Lung microvascular endothelial cell (primary cell): ENCODE data around the gene SLC22A23. TPM values are rescaled to one million over a fixed set of nuclear protein-coding genes. Genes with fewer than 3 reads are reported as not detected.

Source experiments
- DNase-seq, 2 donors: peaks; one replicate each; pipeline versions ENCODE4 v3.0.0 to v3.0.0-alpha.2; 2010; ENCODE audit warnings: low read depth in 2 of 2
- total RNA-seq: library from RNA; depleted of rRNA; stranded (reverse); fragments of >200 nt; gene quantifications from 2 replicates; pipeline ENCODE4 v1.2.1, GENCODE V29; 2014

Gene SLC22A23
- total RNA-seq, 1 donor from 2014 or later = 59.3 TPM

DNA sequence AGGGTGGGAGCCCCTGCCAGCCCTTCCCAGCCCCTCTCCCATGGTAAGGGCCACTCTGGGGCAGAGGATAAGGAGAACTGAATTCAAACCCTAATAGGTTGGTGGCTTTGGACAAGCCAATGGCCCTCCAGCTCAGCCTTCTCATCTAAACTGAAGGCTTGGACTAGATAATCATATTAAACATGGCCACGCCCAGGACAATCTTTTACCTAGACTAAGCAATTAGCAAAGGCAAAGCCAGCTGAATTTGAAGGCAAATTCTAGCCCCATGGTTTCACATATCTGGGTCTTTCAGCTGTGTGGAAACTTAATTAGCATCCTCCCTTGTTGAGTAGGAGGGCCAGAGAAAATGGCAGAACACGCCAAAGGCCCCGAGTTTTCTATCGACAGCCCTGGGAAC lies 10.7 kb downstream of the SLC22A23 start:
- DNase-seq = no peak

DNA sequence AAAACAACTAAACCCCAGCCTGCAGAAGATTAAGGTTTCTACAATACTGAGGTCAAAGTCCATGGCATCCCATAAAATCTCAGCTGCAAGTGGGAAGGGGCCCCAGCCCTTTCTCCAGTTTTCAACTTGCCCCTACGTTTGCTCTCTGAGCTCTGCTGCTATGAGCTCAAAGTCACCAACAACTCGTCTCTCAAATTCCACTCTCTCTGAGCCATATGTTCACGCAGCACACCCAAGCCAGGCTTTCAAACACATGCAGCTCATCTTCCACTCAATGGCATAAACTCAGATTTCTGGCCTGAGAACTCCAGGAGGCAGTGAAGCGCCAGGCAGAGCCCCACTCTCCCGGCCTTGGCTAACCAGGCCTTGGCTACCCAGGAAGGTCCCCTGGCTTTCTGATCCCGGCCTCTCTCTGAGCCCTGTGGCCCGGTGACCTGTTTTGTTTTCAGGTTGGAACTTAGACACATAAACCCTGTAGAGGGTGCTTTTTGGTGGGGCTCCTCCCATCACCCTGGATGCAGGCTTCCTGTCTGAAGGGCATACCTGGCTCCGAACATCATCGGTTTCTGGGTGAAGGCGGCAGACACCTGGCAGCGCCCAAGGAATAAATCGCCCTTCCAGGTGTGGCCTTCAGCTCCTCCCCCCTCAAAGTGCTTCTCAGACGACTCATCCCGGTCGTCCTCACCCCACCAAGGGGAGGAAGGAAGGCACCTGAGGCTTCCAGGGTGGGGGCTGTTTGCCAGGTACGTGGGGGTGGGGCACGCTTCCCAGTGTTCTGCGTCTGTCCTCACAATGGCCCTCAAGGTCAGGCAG lies 12.4 kb downstream of the SLC22A23 start:
- no peak for DNase-seq

DNA sequence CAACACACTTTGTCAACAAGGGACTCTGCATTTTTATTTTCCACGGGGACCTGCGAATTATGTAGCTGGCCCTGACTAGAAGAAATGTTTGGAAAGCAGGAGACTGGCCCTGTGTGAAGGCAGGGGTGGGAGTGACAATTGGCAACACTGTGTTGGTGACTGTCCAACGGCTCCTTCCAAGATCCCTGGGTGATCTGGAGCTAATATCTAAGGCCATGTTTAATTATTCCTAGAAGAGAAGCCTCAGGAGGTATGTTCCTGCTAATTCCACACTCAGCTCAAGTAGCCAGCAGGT lies 13.7 kb downstream of the SLC22A23 start:
- DNase-seq = no peak

DNA sequence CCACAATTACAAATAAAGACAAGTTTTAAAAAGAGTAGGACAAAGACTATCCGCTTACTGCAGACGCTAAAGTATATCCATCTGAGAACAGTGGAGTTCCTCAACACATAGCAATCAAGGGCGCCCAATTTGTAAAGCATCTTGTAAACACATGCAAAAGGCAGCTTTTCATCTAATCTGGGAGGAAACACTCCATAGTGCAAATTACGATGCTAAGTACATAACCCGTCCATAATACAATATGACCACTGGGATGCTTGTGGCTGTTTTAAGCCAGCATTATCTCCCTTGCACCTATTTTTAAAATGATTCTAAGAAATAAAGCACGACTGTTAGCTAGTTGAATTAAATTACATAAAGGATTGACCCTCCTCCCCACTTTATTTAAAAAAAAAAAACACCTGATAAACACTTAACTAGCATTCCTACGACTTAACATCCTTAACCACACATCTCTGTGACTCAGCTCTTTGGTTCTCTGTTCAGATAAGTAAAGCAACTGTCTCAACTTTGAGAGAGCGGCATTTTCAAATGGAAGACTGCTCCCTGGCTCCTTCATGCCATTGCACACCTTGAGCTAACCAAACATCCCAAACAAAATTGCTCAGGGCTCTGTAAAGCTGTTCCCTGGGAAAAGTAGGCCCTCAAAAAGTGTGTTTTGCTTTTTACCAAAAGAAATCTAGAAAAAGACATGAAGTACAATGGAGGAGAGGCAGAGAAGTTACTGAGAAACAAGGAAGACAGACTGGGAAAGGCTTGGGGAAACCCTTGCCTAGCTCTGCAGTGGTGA lies 14.2 kb downstream of the SLC22A23 start:
- no peak for DNase-seq

DNA sequence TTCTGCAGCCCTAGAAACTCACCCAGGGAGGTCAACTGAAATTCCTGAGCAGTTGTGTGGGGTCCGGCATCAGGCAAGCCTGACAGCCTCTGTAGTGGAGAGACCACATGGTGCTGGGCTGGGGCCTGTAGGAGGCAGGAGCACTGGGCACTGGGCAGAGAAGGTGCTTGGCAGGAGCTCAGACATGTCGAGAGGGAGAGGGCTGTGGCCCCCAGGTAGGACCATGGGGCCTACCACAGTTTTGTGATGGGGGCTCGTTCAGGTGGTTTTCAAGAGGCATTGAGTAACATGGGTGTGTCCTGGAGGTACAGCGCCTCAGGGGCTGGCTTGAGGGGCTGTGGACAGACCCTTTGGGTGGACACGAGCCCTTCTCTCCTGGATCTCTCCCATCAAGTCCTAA lies 15.9 kb downstream of the SLC22A23 start:
- no peak for DNase-seq

DNA sequence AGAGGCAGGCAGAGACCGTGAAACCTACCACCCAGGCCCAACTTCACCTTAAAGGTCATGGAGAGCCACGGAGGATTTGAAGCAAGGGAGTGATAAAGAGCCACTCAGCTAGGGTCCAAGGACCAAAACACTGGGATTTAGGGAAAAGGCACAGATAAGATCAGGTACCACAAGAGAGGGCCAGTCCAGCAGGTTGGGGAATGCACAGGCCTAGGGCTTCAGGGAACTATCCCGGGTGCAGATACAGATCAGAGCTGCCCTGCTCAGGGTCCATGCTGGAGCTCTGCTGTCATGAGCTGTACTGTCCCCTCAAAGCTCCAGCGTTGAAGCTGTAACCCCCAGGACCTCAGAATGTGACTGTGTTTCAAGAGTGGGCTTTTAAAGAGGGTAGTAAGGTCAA lies 16.9 kb downstream of the SLC22A23 start:
- no peak for DNase-seq

DNA sequence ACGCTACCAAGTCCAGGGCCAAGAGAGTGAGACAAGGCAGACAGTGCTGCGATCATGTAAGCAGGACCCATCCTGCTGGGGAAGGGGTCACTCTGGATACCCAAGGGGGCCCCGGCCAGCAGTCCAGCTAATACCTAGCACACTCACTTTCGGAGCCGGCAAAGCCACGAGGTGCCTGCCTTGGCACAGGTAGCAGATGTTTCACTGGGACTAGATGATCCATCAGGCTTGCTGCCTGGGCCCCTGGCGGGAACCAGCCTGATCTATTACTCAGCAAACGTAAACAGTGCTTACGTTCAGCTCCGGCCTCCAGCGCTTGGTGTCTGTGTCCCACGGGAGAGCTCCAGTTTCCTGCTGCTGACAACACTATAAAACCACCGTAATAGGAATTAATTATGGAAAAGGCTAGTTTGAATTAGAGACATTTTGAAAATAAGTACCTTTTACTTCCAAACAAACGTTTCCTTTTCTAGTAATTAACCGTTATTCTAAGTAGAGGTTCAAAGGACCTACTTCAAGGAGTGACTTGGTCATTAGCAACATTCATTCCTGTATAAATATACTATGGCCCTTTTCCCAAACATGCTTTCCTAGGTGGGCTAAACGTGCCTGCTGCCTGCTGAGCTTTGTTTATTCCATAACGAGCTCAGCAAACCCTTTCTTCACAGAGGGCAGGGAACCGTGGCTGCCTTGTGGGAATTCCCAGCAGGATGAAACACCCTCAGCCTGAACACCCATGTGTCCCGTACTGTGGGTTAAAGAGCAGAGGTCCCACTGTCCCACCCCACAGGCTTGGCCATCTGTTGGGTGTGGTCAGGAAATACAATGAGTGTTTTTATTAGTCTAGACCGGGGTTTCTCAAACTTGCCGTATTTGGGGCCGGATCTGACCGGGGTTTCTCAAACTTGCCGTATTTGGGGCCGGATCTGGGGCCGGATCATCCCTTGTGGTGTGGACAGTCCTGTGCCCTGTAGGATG lies 18.4 kb downstream of the SLC22A23 start:
- peak; percentile 84 to 90 for DNase-seq

DNA sequence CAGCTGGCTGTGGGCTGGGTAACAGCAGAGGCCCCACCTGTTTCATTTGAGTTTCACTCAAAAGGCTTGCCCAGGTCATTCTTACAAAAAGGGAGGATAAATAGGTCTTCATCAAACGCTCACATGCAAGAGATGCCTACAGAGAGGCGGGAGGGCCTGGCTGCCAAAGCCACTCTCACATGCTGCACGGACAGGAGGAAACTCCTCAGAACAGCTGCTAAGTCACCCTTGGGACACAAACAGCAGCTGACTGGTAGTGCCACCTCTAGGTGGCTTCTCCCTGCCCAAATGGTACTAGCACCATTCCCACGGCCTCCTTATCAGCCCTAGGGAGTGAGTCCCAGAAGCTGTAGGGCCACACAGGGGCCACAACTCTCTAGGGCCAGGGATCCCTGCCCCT lies 23.8 kb downstream of the SLC22A23 start:
- DNase-seq = no peak

DNA sequence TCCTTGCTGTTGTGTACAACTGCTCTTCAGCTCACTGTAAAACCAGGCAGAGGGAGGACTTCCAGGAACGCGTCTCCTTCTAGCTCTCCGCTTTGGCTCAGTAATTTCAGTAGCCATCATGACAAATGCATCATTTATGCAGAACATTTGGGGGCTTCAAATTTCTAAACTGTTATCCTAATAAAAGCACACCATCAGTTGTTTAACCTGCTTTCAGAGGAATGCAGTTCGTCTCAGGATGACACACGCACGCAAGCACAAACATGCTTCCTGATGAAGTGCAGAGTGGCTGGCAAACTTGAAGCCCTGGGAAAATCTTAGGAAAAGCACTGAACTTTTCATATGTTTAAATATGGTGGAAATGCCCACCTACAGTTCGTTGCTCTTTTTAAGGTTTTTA lies 24.4 kb downstream of the SLC22A23 start:
- no peak for DNase-seq

DNA sequence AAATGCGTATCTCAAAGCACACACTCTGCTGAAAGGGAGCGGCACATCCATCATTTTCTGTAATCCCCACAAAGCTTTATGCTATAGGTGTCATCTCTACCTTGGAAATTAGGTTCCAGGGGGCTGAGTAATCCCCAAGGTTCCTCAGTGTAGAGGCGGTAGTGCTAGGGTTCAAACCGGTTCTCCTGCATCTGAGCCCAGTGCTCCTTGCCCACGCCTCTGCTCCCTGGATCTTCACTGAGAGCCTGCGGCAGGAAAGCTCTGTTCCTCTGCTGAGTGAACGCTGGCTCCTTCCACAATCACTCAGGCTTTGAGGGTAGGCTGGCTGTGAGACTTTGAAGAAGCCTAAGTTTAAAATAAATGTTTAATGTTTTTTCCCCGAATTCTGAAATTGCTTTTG lies 24.9 kb downstream of the SLC22A23 start:
- DNase-seq = no peak

DNA sequence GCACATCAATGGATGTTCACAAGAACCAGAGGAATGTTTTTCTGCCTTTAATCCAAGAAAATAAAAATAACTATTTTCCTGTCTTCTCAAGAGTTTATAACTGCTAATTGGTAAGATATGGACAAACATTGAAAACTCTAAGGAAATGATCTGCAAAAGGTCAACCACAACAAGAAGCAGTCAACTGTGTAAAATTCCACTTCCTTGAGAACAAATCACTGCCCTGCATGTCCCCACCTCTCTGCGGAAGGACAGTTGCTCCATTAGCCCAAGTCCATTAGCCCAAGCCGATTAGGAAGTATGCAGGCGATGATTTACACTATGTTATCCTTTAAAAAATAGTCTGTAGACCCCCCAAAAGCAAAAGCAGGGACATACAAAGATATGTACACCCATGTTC lies 27.6 kb downstream of the SLC22A23 start:
- no peak for DNase-seq

DNA sequence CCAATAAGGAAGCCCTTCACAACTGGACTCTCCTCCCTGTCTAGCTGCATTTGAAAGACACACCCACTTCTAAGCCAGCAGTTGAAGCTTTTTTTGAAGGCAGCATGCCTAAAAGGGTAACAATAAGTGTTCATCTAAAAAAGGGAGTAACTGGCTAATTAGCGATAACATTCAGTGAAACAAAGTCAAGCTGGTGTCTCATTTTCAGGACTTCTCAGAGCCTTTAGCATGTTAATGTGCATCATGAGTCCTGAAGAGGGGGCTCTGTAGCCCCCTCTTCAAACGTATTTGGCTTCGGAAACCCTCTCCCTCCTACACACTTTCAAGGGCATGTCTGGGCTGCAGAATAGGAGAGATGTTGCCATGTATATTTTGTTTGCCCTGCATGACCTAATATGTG lies 28.1 kb downstream of the SLC22A23 start:
- no peak for DNase-seq

DNA sequence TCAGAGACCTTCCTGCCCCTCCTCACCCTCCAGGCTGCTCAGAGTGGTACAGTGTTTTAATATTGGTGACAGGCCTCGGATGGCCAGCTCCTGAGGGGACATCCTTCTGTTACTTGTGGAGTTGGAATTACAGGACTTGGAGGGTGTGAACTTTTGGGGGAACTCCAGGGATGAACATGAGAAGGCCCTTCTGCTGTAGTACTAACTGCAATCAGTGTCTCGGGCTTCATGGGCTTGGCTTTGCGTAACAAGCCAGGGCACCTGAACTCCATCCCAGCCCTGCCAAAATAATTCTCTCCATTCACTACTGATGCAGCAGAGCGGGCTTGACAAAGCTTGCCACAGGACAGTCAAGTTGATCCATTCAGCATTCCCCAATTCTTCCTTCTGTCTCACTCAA lies 28.6 kb downstream of the SLC22A23 start:
- DNase-seq = no peak

DNA sequence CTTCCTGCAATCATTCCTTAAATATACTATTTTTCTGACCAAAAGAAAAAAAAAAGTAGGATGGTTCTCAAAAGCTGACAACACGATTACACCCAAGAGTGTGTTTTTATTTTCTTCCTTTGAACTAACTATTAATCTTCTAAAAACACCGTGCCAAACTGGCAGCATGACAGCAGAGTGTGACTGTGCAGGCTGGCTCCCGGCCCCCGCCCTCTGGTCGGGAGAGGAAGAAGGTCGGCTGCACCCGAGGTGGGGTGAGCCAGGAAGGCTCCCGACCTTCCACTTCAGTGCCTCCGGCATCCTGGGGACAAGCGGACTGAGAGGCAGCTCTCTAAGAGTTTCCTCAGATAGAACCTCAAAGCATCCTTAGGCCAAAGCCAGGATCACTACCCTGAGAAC lies 29.2 kb downstream of the SLC22A23 start:
- peak; percentile 30 to 54 for DNase-seq

DNA sequence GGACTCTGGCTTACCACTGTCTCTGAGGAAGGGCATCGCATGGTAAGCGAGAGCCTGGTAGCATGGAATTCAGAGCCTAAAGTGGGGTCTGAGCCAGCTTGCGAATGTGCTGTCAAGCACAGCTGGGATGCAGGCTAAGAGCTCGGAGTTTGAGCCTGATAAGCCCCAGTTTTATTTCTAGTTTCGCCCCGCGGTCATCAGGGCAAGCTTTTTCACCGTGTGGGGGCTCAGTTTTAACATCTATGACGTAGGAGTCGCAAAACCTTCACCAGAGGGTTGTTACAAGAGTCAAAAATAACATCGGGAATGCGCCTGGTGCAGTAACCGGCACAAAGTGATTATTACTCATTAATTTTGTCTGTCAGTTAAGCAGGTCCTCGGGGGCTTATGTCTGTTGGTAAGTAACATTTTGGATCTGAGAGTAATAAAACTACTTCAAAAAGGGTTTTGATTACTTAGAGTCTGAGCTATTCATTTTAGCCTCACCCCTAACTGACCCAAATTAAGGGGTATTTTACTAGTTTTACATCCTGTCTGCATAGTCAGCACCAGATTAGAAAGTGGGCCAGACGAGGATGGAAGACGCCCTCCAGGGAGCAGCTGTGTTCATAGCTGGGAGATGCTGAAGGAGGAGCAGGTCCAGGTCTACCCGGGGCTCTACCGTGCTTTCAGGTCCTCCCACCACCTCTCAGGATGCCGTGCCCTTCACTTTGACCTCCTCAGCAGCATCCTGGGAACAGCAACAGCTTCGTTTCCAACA lies 29.7 kb downstream of the SLC22A23 start:
- no peak for DNase-seq

DNA sequence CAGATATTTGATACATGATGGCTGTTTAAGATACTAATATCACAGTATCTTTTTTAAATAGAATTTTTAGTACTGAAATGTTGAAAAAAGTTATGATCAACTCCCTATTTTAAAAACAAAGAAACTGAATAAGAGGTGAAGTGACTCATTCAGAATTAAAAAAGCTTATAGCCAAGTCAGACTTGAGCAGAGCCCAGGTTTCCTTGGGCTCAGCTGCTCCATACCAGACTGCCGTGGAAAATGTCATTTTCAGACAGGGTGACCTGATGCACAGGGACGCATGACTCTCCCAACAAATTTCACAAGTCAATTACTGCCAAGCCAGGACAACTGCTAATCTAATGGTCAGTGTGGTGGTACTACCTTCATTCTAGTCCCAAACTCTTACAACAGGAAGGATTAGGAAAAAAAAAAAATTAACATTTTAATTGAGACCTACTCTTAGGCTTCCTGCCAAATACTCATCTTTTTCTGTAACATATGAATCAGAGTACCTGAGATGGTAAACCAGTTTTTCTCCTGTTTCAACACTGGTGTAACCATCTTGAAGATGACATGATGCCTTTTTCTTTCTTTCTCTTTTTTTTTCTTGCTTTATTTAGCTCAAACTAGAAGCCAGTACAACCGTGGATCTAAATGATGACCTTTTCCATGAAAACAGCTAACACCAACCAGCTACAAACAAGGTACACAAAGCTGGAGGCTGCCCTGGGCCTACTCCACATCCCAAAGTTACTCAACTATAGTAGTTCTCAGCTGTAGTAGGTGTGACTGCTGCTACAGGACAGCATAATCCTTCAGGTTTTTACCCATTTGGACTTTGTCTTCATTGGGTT lies 30.5 kb downstream of the SLC22A23 start:
- no peak for DNase-seq

DNA sequence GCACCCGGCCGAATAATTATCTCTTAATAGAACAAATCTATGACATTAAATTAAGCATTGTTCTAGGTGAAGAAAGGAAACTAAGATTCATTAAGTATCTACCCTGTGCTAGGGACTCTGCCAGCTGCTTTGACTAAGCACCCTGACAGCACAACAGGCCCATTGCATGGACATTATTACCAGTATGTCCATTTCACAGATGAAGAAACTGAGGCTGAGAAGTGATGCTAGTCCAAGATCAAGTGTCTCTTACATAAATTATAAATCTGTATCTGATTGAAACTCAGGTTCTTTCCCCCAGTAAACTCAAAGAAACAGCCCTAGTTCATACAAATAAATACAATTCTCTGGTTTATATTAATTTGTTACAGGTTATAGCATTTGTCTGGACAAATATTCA lies 31.3 kb downstream of the SLC22A23 start:
- DNase-seq = no peak

DNA sequence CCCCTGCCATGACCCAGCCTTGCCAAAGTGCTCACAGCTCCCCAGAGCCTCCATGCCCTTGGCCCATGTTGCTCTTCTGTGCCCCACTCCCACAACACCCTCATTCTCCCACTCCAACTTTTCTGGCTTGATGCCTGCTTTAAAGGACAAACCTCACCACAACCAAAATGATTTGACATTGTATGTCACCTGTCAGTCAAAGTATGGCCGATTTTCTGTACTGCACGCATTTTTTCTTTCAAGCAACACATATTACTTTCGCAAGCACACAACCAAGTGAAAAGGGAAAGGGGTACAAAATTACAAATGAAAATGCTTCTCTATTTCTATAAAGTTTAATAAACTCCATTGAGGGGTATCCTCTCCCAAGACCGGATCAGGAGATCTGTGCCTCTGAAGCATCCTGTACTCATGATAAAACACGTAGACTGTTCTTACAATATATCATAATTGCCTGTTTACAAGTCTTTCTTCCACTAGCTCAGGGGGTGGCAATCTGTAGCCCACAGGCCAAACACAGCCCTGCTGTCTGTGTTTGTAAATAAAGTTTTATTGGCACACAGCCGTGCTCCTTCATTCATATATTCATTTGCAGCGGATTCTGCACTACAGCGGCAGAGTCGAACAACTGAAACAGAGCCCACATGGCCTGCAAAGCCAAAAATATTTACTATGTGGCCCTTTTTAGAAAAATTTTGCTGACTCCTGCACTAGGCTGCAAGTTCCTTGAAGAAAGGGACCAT lies 32.5 kb downstream of the SLC22A23 start:
- DNase-seq = no peak

DNA sequence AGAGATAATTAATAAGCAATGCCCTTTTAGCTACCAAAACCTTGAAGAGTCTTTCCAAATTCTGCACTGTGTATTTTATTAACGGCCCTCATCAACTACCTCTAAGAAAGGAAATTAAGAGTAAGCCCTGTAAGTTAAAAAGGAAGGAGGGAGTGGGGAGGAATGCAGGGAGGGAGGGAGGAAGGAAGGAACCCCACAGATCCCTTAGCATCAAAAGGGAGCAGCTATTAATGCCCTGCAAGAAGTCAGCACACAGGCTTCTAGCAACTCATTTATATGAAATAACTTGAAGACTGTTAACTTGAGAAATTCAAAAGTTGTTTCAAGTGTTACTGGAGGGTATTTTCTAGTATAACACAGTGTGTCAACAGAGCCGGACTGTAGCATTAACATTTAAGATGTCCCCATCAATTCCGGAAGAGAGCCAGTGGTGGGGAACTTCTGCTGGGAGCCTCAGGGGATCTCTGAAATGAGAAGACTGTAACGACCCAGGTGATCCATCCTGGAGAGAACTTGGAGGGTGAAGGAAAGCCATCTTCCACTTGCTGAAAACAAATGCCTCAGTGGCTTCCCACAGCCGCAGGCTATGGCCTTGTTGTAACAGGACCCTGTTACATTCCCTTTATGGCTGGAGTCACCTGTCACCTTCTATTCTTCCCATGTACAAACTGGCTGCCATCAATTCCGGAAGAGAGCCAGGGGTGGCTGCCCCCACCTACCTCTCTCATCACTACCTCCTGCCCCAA lies 33.2 kb downstream of the SLC22A23 start:
- DNase-seq = no peak
